Measurements from ENCODE around the gene ZNF699.
"Not testable (repeated sequence)": the region's sequence is repeated elsewhere in the genome, so short reads cannot be mapped to it uniquely, and the experiment has no call there.

ZNF699 gene

DNA sequence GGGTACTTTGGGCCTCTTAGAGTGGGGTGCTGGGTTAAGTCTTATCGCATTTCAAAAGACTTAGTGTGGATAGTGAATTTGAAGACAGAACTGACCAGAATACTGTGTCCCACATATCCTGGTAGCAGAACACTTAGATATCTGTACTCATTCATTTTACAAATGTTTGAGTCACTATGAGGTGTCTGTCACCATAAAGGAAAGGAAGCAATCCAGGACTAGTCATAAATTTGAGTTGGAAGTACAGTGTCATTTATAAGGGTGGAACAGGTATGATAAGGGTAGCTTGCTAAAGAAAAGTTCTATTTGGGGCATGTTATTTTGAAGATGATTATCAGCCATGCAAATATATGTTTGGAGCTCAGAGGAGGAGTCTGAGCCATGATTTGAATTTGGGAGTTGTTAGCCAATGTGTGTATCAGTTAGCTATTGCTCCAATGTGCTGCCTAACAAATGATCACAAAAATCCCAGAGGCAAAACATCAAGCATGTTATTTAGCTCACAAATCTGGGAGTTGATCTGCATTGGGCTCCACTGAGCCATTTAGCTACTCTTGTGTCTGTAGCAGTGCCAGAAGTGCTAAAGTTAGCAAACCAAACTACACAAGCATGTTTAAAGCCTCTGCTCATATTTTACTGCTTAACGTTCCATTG lies 20.3 kb downstream of the ZNF699 start:
- DNase-seq (ENCODE audit: insufficient read length, low spot score) (no peak), FAIRE-seq (no peak)
- TF ChIP-seq, protein P1, sequence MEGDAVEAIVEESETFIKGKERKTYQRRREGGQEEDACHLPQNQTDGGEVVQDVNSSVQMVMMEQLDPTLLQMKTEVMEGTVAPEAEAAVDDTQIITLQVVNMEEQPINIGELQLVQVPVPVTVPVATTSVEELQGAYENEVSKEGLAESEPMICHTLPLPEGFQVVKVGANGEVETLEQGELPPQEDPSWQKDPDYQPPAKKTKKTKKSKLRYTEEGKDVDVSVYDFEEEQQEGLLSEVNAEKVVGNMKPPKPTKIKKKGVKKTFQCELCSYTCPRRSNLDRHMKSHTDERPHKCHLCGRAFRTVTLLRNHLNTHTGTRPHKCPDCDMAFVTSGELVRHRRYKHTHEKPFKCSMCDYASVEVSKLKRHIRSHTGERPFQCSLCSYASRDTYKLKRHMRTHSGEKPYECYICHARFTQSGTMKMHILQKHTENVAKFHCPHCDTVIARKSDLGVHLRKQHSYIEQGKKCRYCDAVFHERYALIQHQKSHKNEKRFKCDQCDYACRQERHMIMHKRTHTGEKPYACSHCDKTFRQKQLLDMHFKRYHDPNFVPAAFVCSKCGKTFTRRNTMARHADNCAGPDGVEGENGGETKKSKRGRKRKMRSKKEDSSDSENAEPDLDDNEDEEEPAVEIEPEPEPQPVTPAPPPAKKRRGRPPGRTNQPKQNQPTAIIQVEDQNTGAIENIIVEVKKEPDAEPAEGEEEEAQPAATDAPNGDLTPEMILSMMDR (IDR thresholded peaks at IDR 0.05; ENCODE audit: insufficient read depth, missing control alignments) = no peak

DNA sequence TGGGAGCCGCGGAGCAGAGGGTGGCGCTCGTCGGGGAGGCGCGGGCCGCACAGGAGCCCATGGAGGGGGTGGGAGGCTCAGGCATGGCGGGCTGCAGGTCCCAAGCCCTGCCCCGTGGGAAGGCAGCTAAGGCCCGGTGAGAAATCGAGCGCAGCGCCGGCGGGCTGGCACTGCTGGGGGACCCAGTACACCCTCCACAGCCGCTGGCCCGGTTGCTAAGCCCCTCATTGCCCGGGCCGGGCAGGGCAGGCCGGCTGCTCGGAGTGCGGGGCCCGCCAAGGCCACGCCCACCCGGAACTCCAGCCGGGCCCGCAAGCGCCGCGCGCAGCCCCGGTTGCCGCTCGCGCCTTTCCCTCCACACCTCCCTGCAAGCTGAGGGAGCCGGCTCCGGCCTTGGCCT lies 26.2 kb downstream of the ZNF699 start:
- not testable (repeated sequence) for FAIRE-seq; DNase-seq (ENCODE audit: insufficient read length, low spot score)

DNA sequence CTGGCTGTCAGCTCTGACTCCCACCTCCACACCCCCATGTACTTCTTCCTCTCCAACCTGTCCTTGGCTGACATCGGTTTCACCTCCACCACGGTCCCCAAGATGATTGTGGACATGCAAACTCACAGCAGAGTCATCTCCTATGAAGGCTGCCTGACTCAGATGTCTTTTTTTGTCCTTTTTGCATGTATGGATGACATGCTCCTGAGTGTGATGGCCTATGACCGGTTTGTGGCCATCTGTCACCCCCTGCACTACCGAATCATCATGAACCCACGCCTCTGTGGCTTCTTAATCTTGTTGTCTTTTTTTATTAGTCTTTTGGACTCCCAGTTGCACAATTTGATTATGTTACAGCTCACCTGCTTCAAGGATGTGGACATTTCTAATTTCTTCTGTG lies 58.4 kb downstream of the ZNF699 start:
- no peak for FAIRE-seq
- TF ChIP-seq, protein P1 (IDR thresholded peaks at IDR 0.05; ENCODE audit: insufficient read depth, missing control alignments) = no peak
- DNase-seq (ENCODE audit: insufficient read length, low spot score) = no peak

DNA sequence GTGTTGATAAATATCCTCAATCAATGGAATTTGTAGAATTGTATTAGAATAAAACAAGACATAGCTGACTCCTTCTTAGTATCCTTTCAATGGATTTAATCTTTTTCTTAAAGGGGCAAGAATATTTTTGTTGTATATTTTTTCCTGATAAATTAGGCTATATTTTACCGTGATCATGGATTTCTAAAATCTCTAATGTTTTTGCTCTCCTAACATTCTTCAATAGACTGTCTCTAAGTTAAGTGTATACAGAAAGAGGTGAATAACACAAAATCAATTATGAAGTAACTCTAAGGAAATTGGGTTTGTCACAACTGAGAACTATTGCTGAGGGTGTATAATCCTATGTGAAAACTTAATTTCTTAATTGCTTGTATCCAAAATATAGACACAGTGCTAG lies 59.0 kb downstream of the ZNF699 start, which contains the start of gene OR7E24:
TSS of gene OR7E24 (plus strand) at position 301 of the 400 bp plus-strand sequence. CDS start 114 bp downstream, outside the sequence.
- FAIRE-seq = no peak
- TF ChIP-seq, protein P1 (IDR thresholded peaks at IDR 0.05; ENCODE audit: insufficient read depth, missing control alignments) = no peak
- DNase-seq (ENCODE audit: insufficient read length, low spot score) = no peak

Measured in D721Med (cell line).